EH (cell line): ENCODE results near the gene RBM44.
A peak's percentile ranks its signal among the peaks of the same experiment; 100 is the strongest.
"Not testable (repeated sequence)": the region's sequence is repeated elsewhere in the genome, so short reads cannot be mapped to it uniquely, and the experiment has no call there.

Experiments
- DNase-seq: peaks from one replicate; pipeline ENCODE4 v3.0.0-alpha.2; 2015; ENCODE audit warnings: low read depth

RBM44 gene

DNA sequence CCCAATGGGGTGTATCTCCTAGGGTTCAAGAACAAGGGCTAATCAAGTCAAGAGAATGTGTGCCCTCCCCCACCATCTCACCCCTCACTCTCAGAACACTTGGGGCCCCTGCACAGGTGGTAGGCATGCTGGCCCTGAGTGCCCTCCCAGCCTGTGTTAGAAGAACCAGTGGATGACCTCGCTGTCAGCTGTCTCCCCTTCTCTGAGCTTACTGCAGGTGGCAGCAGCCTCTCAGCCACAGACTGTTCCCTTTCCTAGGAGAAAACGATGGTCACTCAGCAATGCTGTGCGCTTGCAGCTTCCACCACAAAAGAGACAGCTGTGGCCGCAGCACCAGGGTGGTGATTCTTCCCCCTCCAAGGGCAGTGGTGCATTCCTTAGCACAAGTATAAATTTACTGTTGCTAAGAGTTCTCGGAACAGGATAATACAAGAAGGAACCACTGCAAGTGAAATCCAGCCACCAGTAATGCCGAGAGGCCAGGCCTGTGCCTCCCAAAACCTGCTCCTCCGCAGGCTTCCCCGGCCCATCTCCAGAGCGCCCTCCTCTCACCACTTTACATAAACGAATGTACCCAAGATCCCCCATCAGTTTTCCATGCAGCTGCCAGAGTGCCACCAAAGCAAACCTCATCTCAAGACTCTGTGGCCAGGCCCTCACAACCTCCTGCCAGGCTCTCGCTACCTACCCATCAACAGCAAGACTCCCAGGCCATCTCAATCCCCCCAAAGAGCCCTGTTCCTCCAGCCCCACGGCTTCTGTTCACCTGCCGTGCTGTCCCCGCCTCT is 59.9 kb downstream of the RBM44 start:
- peak; percentile 89 for DNase-seq

DNA sequence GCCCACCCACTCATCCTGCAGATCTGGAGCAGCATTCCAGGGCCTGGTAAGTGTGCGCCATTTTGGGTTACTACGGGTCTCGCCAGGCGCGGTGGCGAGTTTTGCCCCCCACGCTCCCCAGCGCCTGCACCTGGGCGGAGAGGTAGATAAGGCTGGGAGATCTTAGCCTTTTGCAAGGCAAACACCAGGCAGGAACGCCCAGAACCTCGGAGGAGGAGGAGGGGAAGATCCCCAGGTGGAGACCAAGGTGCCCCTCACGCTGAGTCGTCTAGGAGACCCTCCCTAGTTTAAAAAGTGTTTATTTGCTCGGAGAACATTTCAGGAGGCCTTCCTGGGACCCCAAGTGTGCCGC is 60.5 kb downstream of the RBM44 start:
- no peak for DNase-seq

DNA sequence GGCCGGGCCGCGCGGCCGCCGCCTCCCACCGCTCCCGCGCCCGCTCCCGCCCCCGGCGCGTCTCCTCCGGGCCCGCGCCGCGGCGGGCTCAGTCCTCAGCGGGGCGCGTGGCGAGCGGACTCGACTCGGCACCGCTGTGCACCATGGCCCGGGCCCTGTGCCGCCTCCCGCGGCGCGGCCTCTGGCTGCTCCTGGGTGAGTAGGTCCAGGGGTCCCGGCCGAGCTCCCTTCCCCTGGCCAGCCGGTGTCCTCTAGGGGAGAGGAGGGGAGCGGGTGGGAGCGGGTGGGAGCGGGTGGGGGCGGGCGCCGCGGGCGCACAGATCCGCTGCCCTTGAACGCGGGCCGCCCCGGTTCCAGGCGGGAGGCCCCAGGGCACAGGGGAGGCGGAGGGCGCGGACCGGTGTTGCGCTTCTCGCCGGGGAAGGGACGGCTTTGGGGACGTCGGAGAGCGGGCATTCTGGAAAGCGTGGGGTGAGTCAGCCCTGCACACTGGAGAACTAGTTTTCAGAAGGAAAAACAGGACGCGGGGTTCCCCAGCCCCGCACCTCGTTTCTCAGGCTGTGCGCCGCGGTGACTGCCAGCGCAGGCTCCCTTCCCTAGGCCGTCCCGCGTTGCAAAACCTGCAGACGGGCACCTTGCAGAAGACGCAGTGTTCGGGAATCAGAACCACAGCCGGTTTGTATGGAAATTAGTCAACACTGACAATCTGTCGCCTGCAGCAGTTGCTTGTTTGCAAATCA is 61.1 kb downstream of the RBM44 start, which contains the start of gene RAMP1:
Gene RAMP1, plus strand, starts transcription at position 91 of the 740 bp plus-strand sequence. Its CDS starts 53 bp downstream, at position 144.
- DNase-seq = peak; percentile 40

DNA sequence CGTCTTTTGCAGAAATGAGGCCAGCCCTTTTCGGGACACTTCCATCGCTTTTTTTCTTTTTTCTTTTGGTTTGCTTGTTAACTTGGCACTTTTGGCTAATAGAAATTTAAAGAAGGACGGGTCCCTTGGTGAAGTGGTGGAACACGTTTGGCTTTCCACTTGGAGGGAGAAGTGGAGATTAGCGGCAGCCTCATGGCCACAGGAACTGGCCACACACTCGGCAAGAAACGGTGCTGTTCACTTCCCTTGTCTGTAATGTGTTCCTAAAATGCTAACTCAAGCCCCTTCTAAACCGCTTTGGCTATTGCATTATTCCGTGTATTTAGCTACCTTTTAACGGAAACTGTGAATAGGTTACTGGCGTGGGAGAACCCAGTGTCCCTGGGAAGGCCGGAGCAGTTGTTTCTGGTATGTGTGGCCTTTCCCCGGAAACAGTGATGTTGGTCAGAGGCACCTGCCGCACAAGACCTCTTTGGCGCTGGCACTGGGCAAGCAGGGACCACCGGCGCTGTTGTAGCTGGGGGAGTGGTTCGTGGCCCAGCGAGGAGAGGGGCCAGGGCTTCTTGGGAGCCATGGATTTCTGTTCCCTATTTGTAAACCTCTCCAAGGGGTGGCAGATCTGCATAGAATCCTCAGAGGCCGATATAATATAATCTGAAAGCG is 61.8 kb downstream of the RBM44 start:
- DNase-seq = no peak

DNA sequence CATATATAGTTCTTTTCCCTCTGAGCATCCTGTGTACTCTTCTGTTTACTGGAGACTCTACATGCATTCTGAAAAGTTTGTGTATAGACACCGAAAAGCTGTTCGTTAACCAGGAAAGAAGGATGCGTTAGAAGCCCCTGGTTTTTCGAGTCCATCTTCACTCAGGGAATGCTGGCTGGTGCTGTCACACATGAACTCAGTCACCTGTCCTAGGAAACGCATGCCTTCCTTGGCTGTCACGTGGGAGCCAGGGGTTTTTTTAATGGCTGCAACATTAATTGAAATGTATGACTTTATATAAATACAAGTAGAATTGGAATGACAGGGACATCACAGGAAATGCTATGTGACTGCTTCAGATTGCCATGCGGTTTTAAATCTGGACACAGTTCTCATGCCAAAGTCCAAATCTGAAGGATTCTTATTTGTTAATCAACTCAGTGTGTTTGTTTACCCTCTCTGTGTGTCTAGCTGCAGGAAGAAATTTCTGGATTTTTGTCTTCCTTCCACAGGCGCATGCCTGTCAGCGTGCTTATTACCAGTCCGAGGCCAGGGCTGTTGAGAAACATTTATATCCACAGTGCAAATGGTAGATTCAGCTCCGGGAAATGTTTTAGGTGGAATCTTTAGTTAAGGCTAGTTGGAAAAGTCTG is 63.4 kb downstream of the RBM44 start:
- DNase-seq = no peak

DNA sequence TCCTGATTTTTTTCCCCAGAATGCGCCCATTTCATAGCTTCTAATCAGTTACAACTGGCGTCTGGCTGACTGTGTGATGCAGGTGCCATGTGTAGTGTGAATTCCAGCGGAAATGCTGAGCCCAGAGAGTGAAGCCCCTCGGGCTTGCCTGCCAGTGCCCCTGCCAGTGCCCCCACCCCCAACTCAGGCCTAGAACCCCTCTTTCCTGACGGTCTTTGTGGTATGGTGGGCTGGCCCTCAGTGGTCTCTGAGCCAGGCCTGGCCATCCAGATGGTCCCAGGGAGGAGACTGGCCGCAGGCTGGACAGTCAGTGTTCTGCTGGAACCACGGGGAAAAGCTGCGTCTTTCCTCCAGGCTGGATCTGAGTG is 63.9 kb downstream of the RBM44 start:
- DNase-seq = no peak

DNA sequence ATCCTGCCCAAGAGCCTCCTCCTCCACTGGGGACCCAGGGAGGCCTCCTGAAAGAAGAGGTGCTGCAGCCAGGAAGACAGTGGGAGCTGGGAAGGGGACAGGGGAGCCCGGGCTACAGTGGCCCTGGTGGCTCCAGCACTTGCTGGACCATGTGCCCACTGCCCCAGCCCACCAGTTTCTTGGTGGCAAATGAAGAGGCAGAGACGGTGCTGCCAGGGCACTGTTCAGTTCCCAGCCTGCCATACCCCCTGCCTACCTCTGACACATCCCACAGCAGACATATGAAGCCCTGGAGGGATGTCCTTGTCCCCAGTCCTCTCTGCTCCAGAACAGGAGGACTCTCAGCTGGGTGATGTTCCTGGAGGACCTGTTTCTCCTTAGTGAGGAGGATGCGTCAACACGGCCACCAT is 64.5 kb downstream of the RBM44 start:
- no peak for DNase-seq

DNA sequence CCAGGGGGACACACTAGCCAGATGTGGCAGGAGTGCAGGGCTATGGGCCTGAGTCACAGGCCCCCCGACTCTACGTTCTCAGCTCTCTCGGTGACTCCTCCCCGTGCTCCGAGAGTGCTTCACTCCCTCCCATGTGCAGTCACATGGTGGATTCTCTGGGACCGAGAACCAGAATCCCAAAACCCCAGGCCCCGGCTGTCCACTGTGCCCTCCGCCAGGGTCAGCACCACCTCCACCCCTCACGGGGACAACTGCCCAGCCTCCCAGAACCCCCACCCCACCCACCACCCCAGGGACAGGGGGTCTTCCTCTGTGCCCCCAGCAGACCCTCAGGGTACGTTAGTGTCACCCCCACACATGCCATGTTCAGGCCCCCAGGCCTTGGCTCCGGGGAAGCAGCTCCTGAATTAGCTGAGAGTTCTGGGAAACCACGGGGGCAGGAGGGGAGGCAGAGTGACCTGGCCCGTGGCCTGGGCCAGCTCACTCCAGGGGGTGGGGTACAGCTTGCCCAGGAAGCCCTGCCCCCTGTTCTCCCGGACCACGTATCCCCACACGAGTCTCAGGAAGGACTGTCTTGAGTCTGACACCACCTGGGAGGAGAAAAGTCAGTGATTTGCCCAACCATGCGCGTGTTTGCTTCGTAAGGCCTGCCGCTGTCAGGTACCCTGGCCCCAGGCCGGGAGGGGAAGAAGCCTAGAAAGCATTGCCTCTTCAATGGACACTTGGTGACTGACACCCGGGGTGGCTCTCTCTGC is 65.3 kb downstream of the RBM44 start:
- no peak for DNase-seq

DNA sequence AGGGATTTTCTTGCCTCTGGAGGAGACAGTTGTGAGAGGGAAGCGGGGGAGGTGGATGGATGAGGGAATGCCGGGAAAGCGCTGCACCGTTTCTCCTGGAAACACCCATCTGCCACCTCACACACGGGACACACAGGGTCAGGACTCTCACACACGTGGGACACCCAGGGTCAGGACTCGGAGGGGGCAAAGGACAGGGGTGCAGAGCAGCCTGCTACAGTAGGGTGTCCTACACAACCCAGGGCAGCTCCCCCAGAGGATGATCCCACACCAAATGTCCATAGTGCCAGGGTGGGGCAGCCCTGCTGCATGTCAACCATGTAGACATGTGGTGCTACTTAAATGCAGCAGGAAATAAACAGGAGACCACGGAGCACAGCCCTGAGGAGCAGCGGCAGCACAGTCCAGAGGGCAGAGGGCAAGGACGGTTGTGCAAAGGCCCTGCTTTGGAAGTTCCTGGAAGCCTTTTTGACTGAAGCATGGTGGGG is 65.9 kb downstream of the RBM44 start:
- DNase-seq = no peak

DNA sequence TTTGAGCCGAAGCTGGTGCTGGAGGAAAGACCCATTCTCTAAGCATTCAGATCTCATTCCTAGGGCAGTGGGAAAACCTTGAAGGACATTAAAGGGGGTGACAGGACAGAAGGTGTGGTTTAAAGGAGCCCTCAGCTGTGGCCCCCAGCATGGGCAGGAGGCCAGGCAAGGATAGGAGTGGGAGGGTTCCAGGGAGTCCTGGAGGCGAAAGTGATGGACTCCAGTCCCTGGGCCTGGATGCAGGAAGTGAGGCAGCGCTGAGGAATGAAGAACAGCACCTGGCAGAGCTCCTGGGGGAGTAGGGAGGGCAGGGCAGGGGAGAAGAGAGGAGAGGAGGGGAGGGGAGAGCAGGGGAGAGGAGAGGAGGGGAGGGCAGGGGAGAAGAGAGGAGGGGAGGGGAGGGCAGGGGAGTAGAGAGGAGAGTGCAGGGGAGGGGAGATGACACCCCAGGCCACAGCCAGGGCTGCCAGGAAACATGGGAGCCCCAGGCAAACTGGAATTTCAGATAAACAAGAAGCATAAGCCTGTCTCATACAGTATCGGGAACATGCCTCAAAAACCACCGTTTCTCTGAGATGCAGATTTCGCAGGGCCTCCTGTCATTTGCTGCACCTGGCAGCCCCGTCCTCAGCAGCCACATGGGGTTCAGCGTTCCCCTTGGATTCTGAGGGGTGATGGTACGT is 66.5 kb downstream of the RBM44 start:
- peak; percentile 65 for DNase-seq

DNA sequence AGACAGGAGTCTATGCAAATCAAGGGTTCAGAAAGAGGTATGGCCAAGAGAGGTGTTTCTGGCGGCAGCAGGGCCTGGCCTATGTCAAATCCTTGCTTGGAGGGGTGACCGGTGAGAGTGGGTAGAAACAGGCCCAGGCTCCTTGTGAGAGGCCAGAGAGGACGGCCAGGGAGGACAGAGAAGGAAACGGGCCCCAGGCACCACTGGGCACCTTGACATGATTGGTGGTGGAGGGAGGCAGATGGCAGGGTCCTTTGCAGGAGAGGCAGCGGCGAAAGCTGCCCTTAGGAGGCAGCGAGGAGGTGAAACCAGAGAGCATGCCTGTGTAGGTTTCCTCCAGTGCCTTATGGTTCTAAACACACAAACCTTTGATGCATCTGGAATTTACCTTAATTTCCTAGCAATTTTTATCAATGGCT is 67.1 kb downstream of the RBM44 start:
- peak; percentile 22 for DNase-seq

DNA sequence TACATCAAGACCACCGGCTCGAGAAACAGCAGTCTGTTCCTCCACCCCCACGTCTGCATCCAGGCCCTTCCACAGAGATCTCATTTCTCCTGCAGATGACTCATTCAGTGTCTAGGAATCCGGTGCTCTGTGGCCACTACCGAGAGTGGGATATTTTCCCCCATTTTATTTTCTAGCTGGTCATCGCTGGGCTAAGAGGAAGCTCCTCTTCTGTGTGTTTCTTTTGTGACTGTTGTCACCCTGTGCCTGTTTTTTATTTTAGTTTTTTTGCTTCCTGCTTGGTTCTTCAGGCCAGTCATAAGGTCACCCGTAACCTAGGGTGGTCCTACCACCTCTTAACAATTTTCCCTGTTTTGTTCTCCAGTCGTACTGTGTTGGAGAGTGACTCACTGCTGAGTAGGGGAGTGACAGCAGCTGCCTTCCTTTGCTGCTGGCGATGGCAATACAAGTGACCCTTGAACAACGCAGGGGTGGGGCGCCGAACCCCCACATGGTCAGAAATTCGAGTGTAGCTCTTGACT is 67.6 kb downstream of the RBM44 start:
- DNase-seq = peak; percentile 74

DNA sequence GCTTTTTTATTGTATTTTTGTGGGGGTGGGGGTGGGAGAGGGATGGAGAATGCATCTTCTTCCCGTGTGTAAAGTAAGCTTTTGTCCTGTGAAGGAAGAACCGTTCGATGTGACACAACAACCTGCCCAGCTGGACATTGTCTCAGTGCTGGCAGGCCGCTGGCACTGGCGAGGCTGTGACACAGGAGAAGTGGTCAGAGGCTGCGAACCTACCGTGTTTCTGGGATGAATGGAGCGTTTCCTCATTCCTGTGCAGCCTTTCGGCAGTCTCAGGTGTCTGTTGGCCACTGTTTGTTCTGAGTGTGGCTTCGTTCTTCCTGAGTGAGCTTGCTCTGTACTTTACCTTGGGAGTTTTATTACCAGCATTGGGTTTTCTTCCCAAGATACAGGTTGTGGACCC is 68.9 kb downstream of the RBM44 start:
- DNase-seq = no peak

DNA sequence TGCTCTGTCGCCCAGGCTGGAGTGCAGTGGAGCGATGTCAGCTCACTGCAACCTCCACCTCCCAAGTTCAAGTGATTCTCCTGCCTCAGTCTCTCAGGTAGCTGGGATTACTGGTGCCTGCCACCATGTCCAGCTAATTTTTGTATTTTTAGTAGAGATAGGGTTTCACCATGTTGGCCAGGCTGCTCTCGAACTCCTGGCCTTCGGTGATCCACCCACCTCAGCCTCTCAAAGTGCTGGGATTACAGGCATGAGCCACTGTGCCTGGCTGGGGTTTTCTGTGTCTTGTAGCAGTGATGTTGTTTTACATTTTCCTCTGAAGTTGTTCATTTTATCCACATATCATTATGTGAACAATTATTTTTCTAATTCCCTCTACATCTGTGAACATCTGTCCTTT is 69.5 kb downstream of the RBM44 start:
- not testable (repeated sequence) for DNase-seq

DNA sequence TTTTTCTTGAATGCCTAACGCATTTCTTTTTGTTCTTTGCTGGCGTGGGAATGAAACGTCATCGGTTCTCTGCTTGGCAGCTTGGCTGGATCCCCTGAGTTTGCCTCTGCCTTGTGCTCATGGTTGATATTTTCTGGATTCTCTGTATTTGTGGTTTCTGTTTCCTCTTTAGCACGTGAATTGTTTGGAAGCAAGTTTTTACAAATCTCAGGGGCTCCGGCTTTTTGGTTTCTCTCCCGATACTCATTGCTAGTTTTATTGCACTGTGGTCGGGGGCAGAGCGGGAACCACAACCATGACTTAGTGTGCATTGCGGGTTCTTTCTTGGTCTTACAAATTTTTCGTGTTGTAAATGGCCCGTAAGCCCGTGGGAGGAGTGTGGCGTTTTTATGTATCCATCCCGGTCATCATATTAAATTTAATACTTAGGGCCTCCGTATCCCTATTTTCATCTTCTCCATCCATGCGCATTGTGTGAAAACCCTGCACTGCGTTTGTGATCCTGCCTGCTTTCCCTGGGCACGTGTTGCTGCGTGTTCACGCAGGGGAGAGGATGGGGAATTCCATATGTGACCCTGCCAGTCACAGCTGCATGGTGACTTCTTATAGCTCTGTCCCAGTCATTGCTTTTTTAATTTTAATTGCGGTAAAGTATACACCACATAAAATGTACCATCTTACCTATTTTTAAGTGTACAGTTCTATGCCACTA is 70.2 kb downstream of the RBM44 start:
- DNase-seq = peak; percentile 68

DNA sequence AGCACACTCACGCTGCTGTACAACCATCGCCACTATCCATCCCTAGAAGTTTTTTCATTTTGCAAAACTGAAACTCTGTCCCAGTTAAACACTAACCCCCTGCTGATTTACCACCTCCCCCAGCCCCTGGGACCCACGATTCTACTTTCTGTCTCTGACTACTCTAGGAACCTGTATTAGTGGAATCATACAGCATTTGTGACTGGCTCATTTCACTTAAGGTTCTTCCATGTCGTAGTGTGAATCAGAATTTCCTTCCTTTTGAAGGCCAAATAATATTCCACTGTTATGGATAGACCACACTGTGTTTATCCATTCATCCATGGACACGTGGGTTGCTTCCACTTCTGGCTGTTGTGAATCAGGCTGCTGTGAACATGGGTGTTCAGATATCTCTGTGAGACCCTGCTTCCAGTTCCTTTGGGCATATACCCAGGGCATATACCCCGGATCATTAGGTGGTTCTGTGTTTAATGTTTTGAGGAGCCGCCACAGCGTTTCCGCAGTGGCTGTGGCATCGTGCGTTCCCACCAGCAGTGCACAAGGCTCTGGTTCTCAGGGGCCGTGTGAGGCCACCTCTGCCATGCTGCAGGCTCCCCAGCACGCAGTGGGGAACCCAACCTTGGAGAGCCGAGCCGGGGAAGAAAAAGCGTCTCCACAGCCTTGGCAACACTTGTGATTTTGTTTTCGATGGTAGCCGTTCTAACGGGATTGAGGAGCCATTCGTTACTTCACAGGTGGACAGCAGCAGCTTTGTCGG is 70.9 kb downstream of the RBM44 start:
- DNase-seq = no peak

DNA sequence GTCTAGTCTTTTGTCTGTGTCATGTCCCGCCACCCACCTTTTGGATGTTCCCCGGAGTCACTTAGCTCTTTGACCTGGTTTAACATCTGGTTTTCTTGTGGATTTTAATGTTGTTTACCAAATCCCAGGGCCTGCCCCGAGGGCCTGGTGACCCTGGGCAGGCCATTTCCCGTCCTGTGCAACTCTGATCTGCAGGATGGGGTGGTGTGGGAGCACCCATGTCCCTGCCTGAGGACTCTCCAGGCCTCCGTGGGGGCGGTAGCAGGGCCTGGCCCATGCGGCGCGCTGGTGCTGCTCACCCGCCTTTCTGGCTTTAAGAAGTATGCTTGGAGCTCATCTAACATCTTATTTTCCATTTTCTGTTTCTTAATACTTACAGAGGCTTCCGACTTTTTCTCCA is 71.5 kb downstream of the RBM44 start:
- DNase-seq = no peak

DNA sequence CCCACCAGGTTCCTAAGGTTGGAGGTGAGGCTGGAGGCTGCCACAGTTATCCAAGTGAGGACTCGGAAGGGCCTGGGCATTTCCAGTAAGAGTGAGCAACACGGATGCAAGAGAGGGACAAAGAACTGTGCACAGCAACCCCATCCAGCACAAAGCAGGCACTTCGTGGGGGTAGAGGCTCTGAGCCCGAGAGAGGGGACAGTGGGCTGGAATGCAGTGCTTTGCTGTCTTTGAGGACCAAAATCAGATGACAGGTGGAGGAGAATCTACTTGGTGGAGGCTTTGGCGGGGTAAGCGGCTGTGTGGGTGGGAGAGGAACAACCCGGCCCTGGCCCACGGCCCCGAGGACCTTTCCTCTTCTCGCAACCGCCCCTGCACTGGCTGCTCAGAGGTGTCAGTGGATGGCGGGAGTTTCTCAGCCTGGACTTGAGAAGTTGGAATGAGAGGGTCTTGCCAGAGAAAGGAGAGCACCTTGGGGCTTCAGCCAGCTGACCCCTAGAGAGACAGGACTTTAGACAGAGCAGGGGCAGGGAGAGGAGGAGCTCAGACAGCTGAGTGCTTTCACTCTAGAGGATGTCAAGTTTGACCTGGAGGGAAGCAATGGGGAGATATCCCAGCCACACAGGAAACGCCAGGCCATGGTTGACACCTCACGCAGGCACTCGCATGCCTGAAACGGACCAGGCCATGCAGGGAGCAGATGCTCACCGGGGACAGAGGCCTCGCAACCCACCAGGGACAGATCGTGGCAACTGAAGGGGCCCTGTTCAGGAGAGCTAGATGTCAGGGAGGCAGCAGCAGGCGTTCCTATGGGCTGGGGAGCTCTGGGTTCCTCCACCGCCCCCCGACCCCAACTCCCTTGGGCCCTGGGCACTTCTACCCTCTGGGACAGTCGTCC is 72.4 kb downstream of the RBM44 start:
- DNase-seq = no peak
